Fibroblast of skin of left biceps (primary cell): ENCODE measurements around the gene ARHGAP4.

ENCODE experiments used
- DNase-seq, 2 experiments: peaks; one replicate each; pipeline ENCODE4 v3.0.0-alpha.2; 2013; ENCODE audit warnings: low read depth in 2 of 2

Gene ARHGAP4

DNA sequence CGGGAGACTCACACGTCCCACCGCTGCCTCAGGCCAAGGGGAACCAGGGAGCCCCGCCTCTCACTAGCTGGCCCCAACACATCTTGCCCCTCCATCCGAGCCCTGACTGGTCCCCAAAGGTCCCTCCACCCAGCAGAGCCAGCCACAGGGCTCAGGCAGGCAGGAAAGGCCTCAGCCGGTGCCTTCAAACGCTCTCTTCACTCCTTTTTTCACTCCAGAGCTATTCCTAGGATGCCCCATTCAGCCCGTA, 1.5 kb upstream of the ARHGAP4 start:
- DNase-seq: no peak

DNA sequence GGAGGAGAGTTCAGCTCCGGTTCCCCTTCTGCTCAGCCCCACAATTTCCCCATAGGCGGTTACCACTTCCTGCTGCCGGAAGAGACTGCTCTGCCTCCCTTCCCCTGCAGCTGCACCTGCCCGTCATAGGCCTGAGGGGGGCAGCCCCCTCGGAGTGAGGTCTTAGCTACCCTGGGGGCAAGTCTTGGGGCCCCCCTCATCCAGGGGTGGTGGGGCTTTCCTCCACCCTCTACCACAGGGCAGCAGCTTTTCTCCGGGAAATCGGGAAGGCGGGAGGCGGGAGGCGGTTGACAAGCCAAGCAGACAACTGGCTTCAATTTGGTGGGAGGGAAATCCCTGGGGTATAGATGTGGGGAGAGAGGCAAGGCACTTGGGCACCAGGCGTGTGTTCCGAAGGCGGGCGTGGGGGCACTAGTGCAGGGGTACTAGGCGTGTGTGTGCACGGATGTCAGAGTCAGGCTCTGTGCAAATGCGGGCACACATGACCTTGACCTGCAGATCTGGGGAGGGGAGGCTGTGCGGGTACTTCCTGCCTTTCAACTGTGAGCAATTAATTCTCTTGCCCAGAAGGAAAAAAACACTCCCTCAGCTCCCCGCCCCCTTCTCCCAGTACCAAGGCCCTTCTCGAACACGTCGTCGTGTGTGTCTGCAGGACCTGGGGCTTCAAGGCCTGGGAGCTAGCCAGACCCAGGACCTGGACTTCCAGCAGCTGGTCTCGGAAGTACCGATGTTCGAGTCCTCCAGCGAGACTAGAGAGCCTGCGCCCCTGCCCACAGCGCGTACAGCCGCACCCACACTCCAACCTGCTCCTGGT, 1.0 kb upstream of the ARHGAP4 start:
- DNase-seq: no peak

DNA sequence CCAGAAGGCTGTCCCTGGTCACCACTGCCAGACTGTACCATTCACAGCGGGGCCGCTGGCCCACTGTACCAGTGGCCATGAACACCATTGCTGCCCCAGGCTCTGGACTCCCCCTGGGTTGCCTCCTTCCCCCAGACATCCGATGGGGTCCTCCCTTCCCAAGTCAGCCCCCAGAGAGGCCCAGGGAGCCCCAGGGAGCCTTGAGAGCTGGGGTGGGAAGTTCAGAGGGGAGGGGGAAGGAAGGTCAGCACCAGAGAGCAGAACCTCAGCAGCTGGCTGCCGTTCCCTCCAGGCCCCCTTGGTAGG, 441 bp upstream of the ARHGAP4 start:
- DNase-seq: no peak

DNA sequence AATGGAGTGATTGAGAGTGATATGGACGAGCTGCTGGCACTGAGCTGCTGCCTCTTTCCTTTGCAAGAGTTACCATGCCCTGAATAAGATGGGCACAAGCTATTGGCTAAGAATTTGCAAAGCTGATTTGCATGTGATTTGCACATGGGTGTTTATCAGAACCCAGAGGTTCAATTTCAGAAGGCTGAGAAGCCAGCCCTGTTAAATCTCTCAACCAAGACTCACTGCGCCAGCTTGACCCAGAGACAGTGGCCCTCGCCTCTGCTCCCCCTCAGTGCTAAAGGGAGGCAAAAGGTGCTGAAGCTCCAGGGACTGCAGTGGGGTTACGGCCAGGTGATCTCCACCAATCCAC, 701 bp downstream of the ARHGAP4 start:
- no peak for DNase-seq

DNA sequence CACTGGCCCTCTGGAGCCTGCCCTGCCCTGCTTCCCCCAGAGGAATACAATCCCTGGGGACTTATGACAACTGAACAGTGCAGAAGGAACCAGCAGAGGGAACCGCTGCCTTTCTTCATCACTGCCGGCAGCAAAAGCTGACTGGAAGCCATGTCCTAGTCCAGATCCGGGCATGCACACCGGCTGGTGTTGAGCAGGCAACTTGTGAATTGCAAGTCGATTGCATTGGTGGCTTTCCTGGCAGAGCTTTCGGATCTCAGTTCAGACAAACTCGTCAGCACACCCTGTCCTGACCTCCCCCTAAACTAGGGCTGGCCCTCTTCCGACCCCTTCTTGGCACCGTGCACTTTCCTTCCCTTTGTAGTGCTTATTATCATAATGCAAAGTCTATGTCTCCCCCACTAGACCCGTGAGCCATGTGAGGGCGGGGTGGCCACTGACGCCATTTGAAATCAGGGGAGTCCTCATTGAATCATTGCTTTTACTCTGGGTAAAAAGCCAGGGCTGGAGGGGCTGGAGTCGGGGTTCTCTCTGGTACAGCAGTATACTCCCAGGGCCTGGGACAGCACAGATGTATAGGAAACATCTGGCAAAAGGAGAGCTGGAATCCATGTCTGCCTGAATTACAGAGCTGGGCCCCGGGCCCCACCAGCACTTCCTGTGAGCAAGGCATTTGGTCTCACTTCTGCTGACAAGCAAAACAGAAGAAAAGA, 1.8 kb downstream of the ARHGAP4 start:
- no peak for DNase-seq

DNA sequence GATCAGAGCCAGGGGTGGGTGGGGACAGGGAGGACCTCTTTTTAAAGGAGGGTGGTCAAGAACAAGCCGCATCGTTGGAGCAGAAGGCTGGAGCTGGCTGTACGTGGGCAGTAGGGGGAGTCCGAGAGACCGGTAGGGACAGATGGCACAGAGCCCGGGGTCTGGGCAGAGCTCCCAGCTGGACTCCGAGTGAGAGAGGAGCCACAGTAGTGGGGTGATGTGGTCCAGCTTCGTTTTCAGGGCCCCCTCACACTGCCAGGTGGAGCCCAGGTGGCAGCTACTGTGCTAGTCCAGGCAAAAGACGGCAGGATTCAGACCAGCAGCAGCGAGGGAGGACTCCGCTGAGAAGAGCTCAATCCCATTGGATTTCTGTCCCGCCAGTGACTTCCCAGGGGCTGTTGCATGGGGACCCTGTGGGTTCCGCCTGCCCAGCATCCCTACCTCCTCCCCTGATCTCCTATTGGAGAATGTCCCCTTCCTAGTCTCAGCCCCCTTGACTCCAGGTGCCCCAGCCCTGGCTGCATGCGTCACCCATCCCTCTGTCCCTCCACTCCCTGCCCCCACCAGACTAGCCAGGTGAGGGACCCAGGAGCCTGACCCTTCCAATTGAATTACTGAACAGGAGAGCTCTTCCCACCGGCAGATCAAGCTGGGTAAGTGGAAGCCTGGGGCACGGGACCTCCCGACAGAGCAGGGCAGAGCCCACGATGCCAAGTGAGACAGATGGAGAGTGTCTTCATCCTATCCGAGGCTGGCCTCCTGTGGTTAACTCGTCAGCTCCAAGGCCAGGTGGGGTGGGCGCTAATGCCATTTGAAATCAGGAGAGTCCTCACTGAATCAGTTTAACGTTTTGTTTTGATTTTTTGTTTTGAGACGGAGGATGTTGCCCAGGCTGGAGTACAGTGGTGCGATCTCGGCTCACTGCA, 2.9 kb downstream of the ARHGAP4 start:
- DNase-seq: no peak

DNA sequence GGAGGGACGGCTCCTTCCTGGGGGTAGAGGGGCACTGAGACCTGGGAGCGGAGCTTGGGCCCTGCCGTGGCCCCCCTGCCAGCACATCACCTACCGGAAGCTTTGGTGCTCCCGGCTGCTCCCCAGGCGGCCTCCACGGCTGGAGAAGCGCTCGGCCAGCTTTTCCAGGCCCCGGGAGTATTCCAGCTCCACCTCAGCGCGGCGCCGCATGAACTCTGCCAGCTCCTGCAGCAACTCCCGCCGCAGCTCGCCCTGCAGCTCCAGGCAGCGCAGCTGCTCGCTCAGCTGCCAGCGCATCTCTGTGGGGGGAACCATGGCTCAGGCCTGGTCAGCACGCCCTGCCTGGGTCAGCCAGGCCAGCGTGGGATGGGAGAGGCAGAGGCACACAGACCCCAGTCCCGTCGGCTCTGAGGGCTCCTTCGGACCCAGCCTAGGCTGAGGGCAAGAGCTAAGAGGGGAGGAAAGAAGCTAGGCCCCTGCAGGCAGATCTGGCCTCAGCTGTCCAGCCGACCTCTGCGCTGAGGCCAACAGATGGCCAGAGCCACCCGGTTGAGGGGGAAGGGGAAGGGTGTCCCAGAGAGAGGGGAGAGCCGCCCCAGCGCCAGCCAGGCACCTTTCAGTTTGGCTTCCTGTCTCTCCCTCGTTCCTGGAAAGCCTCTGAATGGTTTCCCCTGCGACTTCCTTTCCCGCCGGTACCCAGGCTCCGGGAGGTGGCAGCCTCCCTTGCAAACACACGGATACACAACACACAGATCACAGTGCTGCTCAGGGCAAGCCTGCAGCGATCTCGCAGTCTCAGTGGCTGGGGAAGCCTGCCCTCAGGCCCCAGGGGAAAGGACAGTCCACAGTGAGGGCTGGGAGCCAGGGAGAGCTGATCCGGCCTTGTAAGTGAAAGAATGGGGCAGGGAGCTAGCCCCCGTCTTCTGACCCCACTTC, 4.3 kb downstream of the ARHGAP4 start:
- no peak for DNase-seq

DNA sequence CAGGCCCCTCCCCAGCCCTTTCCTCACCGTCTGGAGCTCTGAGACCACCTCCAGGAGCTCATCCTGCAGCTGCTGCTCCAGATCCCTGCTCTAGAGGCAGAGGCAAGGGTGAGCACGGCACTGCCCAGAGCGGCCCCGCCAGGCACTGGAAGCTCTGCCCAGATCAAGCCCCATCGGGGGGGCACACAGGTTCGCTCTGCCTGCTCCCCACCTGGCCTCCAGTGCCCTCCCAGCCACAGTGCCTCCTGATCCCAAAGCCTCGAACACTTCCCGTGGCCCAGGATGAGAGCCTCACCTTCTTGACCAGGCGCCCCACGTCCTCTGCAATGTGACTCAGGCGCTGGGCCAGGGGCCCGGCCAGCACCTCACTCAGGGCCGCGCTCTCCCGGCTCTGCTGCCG, 5.0 kb downstream of the ARHGAP4 start:
- DNase-seq: no peak

DNA sequence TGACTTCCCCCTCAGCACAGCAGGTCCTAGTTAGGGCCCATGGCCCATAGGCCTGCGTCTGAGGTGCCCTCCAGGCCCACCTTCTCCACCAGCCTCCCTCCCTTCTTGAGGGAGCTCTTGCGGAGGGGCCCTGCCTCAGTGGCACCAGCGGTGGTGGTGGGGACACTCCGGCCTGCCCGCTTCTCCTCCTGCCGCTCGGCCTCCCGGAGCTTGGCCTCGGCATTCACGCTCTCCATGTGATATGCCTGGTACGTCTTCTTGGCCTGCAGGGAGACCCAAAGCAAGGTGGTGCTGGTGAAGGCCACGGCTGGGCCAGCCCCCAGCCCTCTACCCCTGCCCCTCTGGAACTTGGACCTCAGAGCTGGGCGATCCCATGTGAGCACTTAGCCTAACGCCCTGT, 5.5 kb downstream of the ARHGAP4 start:
- DNase-seq: no peak

DNA sequence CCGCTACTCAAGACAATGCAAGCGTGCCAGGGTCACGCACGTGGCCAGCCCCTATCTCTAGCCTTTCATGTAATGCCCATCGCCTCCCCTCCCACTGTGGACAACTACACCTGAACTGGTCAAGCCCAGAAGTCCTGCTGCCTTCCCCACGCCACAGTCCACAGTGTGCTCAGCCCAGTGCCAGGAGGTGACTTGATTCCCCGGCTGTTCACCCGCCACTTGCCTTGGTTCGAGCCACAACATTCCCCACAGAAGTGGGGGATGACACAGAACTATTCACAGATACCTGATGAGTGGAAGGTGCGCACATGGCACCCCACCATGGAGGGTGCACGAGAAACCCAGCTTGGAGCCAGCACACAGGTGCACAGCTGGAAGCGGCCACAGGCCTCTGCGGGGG, 6.8 kb downstream of the ARHGAP4 start:
- no peak for DNase-seq

DNA sequence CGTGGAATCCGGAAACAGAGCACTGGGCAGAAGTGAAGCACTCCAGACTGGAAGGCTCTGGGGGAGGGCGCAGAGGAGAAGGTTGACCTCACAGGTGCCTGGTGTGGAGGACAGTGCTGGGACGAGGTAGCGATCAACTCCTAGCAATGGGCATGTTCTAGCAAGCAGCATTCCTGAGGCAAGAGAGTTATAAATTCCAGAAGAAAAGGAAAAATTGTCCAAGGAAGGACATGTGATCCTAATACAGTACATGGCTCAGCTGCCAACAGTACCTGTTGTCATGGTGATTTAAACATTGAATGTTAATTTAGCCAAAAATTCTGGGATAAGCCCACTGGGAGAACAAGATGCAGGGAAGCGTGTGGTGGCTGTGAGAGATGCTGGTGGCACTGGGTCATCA, 8.2 kb downstream of the ARHGAP4 start:
- DNase-seq: no peak

DNA sequence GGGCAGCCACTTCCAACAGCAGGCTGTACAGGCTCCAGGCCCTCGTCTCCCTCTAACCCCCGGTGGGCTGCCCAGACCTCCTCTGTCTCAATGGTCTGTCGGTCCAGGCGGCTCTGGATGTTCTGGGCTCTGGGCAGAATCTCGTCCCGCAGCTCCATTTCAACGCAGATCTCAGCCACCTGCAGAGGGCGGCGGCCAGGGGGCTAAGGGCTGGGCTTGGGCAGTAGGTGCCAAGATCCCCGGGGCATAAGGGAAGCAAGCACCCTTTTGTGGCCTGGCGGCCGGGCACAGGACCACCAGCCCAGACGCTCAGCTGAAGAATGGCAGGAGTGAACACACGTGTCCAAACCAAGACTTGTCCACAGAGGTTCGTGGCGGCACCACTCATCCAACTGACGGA, 12.4 kb downstream of the ARHGAP4 start:
- DNase-seq: no peak

DNA sequence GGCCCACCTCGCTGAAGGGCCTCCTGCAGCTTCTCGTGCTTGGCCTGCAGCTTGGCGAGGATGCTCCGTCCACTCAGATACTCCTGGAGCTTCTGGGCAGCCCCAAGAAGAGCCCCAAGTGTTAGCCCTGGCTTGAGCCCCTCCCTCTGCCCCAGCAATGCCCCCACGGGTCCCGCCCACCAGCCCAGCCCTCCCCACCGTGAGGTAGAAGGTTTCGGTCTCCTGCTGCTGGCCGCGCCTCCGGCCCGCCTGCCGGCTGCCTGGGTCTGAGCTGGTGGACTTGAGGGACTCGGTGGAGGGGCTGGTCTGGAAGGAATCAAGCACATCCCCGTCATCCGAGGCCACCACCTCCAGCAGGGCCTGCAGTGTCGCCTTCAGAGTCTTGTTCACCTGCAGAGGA, 12.9 kb downstream of the ARHGAP4 start:
- DNase-seq: no peak

DNA sequence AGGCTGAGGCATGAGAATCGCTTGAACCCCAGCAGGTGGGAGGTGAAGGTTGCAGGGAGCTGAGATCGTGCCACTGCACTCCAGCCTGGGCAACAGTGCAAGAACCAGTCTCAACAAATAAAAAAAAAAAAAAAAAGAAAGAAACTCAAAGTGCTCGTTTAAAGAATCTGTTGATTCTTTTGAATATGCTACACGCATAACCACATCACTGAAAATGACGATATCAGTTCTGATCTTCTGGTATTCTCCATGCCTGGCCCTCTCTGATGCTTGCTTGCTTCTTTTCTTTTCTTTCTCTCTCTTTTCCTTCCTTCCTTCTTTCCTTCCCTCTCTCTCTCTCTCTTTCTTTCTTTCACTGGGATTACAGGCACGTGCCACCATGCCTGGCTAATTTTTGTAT, 14.3 kb downstream of the ARHGAP4 start:
- no peak for DNase-seq

DNA sequence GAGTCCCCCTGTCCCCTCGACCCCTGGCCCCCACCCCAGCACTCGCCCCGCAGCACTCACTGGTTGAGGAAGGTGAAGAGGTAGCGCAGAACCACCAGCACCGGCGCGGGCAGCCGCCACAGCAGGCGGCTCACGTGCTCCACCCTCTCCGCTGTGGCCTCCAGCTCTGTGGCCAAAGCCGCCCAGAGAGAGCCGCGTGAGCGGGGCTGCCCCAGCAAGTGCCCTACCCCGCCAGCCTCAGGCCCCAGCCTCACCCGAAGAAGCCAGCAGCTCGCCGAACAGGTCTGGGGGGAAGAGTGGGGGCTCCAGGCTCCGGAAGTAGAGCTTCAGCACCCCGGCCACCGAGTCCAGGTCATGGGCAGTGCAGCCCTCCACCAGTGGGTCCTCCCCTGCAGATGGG, 15.6 kb downstream of the ARHGAP4 start:
- no peak for DNase-seq

DNA sequence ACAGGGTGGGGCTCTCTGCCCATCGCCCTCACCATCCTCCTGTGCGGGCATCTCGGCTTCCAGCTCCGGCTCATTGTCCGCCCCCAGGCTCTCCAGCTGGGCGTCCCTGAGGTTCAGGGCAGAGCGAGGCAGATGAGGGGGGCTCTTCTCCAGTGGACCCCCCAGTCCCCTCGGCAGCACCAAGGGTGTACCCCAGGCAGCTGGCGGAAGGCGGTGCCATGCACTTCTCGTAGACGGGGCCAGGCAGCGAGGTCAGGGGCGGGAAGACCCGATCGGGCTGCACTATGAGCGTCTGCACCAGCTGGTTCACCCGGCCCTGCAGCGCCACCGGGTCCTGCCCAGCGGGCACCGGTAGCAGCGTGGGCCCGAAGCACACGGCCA, 16.1 kb downstream of the ARHGAP4 start:
- DNase-seq: no peak

DNA sequence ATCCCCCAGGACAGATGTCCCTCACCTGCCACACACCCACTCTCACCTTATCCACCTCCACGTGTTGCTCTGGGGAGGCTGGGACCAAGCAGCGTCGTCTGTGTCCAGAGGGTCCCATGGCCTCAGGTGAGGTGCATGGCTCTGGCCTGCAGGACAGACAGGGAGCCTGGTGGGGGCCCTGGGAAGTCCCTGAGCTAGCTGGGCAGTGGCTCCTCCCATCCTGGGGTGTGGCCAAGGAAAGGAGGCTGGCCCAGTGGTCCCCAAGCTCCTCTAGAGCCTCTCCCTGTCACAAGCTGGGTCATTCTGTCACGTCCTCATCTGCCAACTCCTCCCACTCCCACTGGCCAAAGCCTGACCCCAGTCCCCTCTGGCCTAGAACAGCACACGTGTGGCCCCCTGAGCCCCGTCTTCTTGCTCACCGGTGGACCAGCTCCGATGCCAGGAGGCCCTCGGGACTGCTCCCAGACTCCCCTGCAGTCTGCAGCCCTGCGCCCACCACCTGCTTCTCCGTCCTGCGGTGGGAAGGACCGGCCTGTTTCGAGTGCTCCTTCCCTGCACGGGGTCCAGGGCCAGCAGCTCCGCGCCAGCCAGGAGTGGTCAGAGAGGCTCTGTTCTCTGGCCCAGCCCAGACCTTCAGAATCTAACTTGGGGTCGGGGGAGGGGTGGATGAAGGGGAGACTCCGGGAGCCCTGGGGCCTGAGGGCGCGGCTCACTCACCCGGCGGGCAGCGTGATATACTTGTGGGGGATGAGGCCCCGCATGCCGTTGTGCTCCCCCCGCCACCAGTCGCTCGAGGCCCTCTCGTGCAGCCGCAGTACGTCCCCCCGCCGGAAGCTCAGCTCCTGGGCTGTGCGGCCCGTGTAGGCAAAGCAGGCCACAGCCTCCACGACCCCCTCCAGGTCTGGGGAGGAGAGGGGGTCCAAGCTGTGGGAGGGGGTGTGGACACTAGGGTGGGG, 16.8 kb downstream of the ARHGAP4 start:
- DNase-seq: no peak

DNA sequence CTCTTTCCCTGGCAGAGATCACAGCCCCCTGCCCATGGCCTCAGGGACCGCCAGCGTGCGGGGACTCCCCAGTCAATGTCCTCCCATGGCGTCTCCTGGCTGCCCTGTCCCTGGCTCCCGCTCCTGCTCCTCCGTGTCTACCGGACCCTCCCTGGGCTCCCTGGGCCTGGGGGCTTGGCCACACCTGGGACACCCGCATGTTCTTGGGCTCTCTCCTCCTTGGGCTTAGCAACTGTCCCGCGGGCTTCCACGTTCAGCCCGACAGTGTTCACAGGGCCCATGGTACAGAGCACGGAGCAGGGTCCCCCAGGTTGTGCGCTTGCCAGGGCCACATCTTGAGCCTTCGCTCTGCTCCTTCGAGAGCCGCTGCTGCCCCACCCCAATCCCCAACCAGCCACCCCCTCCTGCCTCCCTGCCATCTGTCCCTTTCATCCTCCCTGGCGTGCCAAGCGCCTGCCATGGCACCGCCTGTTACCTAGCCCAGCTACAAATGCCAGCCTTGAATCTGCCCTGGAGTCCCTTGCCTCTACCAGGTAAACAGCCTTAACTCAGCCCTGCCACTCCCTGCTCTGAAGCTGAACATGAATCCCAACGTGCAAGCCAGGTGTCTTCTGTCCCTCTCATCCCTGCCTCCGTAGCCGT, 17.7 kb downstream of the ARHGAP4 start:
- no peak for DNase-seq

DNA sequence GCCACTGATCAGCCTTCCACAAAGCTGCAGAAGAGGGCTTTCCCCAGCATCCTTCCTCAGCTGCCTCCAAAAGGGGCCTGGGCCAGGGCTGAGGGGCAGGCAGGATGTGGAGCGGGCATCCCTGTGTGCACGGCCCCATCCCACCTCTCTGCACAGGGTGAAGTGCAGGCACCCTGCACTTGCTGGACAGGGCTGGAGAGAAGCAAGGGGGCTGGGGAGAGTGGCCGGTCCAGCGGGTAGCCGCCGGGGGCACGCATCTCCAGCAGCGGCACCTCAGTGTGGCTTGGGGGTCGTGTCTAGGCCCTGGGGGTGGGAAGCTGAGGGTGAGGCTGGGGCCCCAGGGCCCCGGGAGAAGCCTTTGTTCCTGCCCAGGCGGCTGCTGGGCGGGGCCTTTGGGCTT, 18.6 kb downstream of the ARHGAP4 start:
- DNase-seq: no peak
